Measurements from ENCODE around the gene PIK3R1. TPM values are rescaled to one million over a fixed set of nuclear protein-coding genes. Genes with fewer than 3 reads are reported as not detected.

Gene PIK3R1
- polyA plus RNA-seq (ENCODE audit: insufficient read length in 12 of 12): 100 to 1,000 TPM in 1 of 12 donors, 10 to 100 TPM in 10, not detected in 1; 44.8 to 152 (median 69.9) TPM
- long read RNA-seq, donor 1, full-length matches to known transcripts: 8 of 42 reads
- long read RNA-seq, donor 1, partial matches to known transcripts: 34 of 42 reads
- long read RNA-seq, donor 1, other reads (novel, unspliced or antisense): 0 of 42 reads
- long read RNA-seq, donor 2, full-length matches to known transcripts: 17 of 48 reads
- long read RNA-seq, donor 2, partial matches to known transcripts: 31 of 48 reads
- long read RNA-seq, donor 2, other reads (novel, unspliced or antisense): 0 of 48 reads
- long read RNA-seq, donor 3, full-length matches to known transcripts: 5 of 29 reads
- long read RNA-seq, donor 3, partial matches to known transcripts: 24 of 29 reads
- long read RNA-seq, donor 3, other reads (novel, unspliced or antisense): 0 of 29 reads
- long read RNA-seq, donor 4, full-length matches to known transcripts: 4 of 11 reads
- long read RNA-seq, donor 4, partial matches to known transcripts: 7 of 11 reads
- long read RNA-seq, donor 4, other reads (novel, unspliced or antisense): 0 of 11 reads
- long read RNA-seq, donor 5, full-length matches to known transcripts: 30 of 140 reads
- long read RNA-seq, donor 5, partial matches to known transcripts: 110 of 140 reads
- long read RNA-seq, donor 5, other reads (novel, unspliced or antisense): 0 of 140 reads
- long read RNA-seq, donor 6, full-length matches to known transcripts: 2 of 2 reads
- long read RNA-seq, donor 6, partial matches to known transcripts: 0 of 2 reads
- long read RNA-seq, donor 6, other reads (novel, unspliced or antisense): 0 of 2 reads
- long read RNA-seq, donor 7, full-length matches to known transcripts: 2 of 17 reads
- long read RNA-seq, donor 7, partial matches to known transcripts: 15 of 17 reads
- long read RNA-seq, donor 7, other reads (novel, unspliced or antisense): 0 of 17 reads
- long read RNA-seq, donor 8, full-length matches to known transcripts: 23 of 63 reads
- long read RNA-seq, donor 8, partial matches to known transcripts: 40 of 63 reads
- long read RNA-seq, donor 8, other reads (novel, unspliced or antisense): 0 of 63 reads
- long read RNA-seq, donor 9, full-length matches to known transcripts: 2 of 25 reads
- long read RNA-seq, donor 9, partial matches to known transcripts: 23 of 25 reads
- long read RNA-seq, donor 9, other reads (novel, unspliced or antisense): 0 of 25 reads
- long read RNA-seq, donor 10, full-length matches to known transcripts: 15 of 45 reads
- long read RNA-seq, donor 10, partial matches to known transcripts: 30 of 45 reads
- long read RNA-seq, donor 10, other reads (novel, unspliced or antisense): 0 of 45 reads
- long read RNA-seq, donor 11, transcript PIK3R1-201 (10 exons, 2,625 nt): major isoform, 5 of 13 reads
- long read RNA-seq, donor 11, partial matches to known transcripts: 6 of 13 reads
- long read RNA-seq, donor 11, other reads (novel, unspliced or antisense): 0 of 13 reads

DNA sequence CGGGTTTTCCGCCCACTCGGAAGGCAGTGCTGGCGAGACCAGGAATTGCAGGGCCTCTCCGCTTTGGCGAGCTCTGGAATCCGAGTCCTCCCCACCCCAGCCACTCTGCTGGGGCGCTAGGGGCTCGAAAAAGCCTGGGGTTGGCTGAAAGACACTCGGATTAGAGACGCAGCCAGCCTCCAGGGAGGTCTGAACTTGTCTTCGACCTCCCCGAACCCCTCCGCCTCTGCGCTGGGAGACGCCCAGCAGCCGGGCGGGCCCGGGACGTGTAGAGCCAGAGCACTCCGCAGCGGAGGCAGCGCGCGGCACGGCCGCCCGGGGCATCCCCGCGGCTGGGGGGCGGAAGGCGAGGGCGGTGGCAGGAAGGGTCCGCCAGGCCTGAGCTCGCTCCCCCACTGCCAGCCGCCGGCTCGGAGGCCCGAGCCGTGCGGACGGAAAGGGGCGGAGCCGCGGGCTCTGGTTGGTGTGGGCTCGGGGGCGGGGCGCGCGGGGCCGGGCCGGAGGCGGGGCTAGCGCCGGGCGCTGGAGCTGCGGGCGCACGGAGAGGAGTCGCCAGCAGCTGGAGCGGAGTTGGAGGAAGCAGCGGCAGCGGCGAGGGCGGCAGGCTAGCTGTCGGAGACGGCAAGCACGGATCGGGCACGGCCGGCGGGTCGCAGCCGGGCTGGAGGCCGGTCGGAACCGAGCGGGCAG is at the start of gene PIK3R1:
TSS of gene PIK3R1 (plus strand) at position 549 of the 690 bp plus-strand sequence. CDS start 10,920 bp downstream, outside the sequence.
- DNase-seq: peak; percentile 92

DNA sequence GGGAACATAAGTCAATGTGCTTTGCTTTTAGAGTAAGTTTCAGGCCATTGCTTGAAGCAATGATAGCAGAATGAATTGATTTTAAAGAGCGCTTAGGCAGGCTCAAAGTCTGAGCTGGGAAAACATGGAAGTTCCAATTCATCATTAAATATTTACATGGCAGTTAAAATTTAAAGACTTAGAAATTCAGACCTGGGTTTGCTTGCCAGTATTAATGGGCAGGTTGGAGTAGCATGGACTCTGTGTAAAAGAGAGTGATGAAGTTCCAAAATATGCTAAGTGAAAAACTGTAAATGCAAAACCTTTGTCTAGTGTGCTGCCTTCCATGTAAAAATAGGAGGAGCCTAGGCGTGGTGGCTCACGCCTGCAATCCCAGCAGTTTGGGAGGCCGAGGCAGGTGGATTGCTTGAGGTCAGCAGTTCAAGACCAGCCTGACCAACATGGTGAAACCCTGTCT is 48.3 kb upstream of the PIK3R1 start:
- DNase-seq: no peak

DNA sequence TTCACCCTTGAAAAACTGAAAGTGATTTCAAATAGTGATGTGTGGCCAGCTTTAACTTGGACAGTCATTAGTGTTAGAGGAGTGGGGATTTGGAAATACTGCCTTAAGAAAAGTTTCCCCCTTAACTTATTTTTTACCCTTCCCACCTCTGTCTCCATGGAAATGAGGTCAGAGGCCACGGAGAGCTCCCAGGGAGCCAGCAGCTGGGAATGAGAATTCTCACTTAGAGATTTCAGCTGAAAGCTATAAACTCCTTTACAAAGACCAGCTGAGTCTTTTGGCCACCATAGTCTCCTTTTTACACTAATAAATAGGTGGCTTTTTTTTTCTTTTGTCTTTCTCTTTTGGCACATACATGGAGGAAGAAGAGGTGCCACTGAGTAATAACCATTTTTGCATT is 45.7 kb upstream of the PIK3R1 start:
- peak; percentile 47 for DNase-seq

DNA sequence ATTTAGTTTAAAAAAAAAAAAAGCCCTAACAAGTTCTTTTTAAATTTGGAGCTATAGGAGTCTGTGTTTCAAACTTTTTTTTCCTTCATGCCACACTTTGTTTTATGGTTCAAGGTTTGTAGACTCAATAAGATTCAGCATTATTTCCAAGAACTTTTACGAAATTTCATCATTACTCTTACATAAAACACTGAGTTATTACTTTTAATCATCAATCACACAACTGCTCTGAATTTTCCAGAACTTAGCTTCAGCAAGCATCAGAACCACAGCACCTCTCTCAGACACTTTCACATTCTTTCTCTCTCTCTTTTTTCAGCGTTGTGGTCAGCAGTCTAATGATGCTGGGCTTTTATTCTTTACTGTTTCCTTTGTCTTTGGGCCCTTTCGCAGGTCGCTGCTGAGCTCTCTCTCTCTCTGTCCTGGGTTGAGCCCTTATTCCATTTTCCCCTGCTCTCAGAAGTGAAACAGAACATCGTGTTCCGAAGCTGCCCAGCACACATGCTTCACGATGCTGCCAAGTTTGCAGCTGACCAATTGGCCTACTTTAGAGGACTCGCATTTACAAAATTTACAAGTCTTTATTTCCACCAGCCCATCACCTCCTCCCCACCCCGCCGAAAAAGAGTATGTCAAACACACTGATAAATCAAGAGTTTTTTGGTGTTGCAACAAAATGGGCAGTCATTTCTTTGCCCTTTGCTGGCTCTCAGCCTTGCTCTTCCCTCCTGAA is 44.6 kb upstream of the PIK3R1 start:
- peak; percentile 40 for DNase-seq

DNA sequence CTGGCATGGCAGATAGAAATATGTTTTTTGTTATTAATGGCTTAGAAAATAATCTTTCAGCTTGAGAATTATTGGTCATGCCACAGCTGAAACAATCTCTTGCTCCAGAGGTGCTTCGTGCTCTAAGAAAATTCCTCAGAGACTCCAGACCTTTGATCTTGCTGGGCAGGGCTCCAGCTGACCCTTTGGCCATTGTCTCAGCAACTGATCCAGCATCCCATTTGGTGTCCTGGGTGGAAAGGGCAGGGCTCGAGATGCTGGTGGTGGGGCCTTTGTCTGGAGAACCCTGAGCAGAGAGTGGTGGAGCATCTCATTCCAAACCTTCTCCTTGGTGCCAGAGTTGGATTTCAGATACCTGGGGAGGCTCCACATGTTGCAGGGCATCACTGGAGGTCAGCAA is 43.2 kb upstream of the PIK3R1 start:
- DNase-seq: no peak

DNA sequence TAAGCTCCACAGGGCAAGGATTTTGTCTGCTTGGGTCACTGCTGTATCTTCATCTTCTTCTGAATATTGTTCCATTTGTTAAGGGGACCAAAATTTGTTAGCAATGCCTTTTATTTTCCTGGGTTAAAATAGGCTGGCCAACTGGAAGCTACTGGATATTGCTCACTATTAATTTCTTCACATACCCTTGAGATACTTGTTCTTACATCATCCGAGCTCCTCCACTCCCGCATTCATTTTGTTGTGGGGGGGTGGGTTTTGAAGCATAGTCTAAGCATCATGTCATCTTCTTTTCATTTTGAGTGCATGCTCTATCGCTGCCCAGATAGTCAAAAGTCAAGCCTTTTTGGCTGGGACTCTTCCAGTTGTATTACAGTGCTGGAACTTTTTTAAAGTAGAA is 42.5 kb upstream of the PIK3R1 start:
- DNase-seq: no peak

DNA sequence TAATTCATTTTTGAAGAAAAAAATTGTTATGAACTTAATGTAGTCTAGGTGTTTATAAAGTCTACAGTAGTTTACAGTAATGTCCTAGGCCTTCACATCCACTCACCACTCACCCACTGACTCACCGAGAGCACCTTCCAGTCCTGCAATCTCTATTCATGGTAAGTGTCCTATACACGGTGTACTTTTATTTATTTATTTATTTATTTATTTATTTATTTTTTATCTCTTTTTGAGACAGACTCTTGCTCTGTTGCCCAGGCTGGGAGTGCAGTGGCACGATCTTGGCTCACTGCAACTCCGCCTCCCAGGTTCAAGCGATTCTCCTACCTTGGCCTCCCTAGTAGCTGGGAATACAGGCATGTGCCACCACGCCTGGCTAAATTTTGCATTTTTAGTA is 39.3 kb upstream of the PIK3R1 start:
- no peak for DNase-seq

DNA sequence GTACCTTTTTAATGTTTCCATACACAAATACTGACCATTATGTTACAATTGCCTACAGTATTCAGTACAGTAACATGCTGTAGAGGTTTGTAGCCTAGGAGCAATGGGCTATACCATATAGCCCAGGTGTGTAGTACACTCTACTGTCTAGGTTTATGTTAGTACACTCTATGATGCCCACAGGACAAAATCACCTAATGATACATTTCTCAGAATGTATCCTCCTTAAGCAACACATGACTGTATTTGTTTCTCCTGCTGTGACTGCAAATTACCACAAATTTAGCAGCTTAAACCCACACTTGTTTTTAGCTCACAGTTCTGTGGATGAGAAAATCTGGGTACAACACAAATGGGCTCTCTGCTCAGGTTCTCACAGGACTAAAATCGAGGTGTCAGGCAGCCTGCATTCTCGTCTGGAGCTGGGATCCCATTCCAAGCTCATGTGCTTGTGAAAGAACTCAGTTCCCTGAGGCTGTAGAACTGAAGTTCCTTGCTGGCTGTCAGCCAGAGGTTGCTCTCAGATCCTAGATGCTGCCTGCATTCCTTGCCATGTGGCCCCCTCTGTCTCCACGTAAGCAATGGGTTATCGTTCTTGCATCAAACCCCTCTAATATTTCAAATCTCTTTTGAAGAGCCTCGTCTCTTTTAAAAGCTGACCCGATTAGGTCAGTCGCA is 38.6 kb upstream of the PIK3R1 start:
- DNase-seq: no peak

DNA sequence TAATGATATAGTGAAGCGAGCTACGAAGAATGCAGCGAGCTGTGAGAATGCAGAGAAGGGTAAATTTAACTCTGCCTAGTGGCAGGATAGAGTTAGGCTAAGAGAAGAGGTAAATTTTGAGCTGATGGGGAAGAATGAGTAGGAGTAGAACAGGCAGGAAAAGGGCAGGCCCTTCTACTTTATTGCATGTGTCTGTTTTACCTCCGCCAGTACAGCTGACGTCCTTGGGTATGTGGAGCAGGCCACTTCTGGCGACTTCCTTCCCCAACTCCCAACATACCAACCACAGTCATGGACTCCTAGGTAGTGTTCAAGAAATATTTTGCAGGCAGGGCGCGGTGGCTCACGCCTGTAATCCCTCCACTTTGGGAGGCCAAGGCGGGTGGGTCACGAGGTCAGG is 37.9 kb upstream of the PIK3R1 start:
- no peak for DNase-seq

DNA sequence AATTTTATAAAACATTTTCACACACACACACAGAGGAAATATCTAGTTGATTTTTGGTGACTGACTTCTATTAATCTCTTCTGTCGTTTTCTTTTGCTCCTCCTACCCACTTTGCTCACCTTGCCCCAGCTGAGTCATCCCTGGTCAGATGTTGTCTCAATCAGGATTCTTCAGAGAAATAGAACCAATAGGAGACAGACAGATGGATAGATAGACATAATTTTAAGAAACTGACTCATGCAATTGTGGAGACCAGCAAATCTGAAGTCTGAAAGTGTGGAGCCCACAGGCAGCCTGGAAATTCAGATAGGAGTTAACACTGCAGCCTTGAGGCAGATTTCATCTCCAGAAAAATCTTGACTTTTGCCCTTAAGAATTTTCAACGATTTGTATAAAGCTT is 37.0 kb upstream of the PIK3R1 start:
- no peak for DNase-seq

DNA sequence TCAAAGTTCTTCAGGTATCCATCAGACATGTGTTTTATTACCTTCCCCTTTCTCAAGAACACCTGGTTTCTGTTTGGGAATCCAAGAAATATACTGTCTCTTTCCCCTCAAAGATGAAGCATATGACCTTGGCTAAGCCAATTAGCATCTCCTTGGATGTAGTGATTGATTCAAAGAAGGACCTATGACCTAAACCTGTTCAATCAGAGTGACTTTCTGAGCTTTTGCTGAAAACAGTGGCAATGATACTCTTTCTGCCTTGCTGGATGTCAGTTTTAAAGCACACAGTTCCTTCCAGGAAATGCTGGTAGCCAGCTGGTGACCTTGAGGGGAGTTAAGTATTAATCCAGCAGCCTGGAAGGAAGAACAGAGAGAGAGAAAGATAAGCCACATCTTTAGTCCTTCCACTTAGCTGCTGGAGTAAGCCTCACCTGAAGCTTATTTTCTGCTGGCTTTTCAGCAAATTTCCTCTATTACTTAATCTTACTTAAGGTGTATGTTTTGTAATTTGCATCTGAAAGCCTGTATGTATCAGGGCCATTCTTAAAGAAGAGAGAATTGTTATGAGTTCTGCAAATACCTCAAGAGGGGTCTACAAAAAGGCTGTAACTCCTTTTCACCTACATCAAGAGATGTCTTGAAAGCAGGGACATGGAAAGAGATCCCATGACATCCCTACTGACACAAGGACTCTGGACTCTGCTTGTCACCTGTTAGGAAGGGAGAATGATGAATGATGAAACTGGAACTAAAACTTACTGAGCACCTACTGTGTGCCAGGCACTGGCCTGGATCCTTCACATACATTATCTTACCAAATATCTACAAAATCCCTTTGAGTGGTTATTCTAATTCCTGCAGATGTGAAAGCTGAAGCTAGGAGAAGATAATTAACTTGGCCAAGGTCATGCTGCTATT is 35.2 kb upstream of the PIK3R1 start:
- no peak for DNase-seq

DNA sequence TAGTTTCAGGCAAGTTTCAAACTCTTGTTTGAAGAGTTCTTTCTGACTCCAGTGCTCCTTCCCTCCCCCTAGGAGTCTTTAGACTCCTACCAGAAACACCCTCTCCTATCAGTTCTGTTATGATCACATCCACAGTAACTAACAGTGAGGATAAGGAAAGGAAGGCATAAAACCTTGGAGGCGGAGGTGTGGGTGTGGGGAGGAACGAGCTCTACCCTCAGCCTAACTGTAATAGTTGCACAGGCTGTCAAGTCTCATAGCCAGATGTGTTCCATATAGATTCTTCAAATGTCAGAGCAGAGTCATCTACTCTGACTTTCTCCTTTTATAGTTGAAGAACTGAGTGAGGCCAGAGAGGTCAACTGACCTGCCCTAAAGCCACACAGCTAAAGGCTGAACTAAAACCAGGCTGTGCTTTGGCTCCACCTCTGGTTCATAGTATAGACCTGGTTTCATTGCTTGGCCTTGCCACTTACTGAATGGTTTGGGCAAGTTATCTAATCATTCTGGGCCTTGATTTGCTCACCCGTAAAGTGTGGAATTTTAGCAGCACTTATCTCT is 34.4 kb upstream of the PIK3R1 start:
- no peak for DNase-seq

DNA sequence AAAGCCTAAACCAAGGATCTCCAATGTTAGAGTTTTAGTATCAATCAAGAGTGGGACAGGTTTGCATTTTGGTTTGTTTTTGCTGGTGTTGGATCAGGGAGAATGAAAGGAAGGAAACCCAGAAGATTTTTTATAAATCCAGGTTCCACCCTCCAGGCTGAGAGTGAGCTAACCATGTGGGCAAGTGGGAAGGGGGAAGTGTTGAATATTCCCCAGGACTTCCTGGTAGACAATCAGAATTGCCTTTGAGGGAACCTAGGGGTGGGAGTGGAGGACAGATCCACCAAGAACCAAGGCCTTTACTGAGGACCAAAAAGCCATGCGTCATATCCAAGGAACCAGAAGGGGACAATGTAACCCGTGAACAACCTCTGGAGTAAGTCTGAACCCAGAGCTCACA is 33.5 kb upstream of the PIK3R1 start:
- DNase-seq: no peak

DNA sequence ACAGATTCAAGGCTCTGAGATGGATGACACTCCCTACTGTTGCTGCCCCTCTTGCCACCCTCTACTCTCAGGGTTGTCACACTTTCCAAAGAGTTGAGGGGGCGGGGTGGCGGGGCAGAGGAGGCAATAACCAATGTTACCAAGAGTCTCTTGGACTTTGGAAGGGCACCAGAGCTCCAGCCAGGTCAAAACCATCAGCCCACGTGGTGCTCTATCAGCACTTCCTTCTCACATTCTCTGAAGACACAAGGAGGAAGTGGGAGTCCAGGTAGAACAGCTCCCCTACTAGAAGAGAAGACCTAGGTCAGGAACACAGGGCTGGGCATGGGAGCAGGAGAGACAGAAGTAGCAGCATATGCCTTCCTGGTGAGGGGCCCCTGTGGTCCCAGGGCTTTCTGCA is 33.0 kb upstream of the PIK3R1 start:
- no peak for DNase-seq

DNA sequence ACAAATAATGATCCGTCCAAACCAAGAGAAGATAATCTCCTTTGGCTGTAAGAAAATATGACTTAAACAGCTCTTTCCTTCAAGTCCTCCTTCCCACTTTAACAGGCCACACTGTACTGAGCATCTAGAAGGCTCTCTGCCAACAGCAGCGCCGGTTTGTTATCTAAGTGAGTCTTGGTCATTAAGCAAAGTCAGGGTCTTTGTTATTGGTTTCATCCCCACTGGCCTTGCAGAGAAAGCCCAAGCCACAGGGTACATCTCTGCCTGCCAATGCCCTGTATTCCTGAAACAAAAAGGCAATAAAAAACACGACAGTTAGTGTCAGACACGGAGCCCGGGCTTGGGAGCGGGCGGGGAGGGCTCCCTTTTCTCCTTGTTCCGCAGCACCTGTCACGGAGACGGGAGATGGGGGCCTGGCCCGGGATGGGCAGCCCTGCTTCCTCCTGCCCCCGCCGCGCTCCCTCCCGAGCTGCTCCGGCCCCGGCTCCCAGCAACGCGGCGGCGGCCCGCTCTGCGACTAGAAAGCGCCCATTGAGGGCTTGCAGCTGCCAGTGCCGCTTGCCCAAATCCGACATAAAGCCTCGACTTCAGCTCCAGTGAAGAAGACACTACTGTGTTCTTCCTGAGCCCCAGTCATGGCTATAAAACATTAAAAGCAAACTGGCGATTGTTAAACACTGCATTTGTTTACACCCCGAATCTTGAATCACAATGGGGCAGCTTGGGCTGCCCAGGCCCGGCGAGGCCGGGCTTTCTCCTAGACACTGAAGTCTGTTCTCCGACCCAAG is 28.1 kb upstream of the PIK3R1 start:
- peak; percentile 30 for DNase-seq

DNA sequence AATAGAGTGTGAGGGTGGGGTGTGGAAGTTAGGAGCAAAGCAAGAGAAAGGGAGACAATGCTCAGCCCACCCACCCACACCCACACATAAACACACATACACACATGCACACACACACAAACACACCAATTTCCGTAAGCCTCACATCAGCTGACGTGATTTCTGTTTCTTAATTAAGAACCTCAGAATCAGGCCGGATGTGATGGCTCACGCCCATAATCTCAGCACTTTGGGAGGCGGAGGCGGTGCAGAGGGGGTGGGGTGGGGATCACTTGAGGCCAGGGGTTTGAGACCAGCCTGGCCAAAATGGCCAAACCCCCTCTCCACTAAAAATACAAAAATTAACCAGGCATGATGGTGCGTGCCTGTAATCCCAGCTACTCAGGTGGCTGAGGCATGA is 26.4 kb upstream of the PIK3R1 start:
- DNase-seq: no peak

DNA sequence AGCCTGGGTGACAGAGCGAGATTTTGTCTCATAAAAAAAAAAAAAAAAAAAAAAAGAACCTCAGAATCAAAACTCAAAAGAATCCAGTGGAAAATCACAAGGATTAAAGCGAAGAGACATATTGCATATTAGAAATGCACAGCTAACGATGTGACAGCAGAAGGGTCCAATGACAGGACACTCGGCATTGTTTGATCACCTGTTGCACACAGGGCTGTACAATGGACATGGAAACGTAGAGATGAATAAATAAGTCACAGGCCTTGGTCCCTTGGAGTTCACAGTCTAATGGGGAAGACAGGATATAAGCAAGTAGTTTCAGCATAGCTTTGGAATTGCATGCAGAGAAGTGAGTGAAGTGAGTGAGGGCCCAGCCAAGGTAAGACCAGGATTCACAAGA is 25.9 kb upstream of the PIK3R1 start:
- DNase-seq: no peak

Measured in muscle of arm (tissue), 14 donors.